ENCODE results near the gene CISH.

The CISH gene

DNA sequence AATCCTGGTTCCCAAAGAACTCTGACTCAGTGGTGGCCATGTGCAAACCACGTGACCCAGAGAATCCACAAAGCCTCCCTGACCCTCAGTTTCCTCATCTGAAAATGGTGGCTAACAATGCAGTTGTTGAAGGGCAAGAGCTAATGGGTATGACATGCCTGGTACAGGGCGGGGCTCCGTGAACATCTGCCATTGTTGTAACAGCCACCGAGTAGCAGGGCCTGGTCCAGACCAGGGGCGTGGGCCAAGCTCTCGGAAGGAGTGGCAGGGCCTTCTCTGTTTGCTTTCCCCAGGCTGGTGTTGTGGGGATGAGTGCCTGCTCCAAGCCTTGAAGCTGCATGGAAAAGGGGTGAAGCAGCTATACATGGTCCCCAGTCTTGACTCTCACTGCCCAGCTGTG lies 18.8 kb upstream of the CISH start:
- Histone ChIP-seq H3K4me3 (no peak overlapping the region), H3K27ac (no peak overlapping the region)
- no peak for DNase-seq (ENCODE audit: low spot score)
- TF ChIP-seq, protein P1, sequence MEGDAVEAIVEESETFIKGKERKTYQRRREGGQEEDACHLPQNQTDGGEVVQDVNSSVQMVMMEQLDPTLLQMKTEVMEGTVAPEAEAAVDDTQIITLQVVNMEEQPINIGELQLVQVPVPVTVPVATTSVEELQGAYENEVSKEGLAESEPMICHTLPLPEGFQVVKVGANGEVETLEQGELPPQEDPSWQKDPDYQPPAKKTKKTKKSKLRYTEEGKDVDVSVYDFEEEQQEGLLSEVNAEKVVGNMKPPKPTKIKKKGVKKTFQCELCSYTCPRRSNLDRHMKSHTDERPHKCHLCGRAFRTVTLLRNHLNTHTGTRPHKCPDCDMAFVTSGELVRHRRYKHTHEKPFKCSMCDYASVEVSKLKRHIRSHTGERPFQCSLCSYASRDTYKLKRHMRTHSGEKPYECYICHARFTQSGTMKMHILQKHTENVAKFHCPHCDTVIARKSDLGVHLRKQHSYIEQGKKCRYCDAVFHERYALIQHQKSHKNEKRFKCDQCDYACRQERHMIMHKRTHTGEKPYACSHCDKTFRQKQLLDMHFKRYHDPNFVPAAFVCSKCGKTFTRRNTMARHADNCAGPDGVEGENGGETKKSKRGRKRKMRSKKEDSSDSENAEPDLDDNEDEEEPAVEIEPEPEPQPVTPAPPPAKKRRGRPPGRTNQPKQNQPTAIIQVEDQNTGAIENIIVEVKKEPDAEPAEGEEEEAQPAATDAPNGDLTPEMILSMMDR (IDR thresholded peaks at IDR 0.05) = no peak

DNA sequence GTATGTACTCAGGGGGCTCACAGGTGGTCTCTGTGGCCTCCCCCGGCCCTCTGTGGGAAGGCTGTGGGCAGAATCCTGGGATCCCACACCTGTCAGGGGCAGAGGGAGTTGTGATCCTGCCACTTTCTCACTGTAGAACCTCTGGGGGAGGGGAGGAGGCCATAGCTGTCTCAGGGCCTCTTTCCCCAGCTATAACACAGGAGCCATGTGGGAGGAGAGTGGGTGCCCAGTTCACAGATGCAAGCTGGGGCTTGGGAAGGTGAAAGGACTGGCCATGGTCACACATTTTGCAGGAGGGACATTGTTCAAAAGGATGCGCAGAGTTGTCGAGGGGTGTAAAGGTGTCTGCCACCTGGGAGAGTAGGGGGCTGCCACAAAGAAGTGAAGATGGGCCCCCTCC lies 17.0 kb upstream of the CISH start:
- TF ChIP-seq, protein P1 (IDR thresholded peaks at IDR 0.05) = no peak
- H3K4me3 ChIP-seq = no peak overlapping the region
- DNase-seq (ENCODE audit: low spot score) = no peak
- no peak overlapping the region for H3K27ac ChIP-seq

DNA sequence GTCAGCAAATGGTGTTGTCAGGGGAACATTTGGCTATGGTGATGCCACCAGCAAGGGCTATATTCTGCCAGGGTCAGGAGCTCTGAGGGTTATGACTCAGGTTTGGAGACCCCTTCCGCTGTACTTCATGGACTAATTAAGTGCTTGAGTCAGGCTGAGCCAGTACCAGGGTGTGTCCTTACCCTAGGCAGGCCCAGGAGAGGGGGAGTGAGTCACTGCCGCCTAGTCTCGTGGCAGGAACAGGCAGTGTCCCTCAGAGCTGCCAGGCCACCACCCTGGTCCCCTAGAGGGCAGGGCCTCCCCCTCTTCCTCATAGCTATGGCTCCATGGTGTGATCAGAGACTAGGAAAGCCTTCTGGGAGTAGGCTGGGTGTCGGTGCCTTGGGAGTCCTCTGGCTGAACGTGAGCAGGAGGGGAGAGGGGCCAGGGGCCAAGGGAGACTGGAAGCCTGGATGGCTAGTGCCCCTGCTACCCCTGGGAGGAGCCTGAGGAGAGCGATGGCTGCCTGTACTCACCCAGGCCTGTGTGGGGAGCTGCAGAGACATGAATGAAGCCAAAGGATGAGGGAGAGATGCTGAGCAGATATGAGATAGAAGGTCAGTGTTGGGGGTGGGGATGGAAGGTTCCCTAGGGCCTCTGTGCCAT lies 16.0 kb upstream of the CISH start:
- Histone ChIP-seq H3K4me3 (no peak overlapping the region), H3K27ac (peak overlapping the region in 1 of 2 donors; percentile 65)
- DNase-seq (ENCODE audit: low spot score) = no peak

GRCh38 chr3:50626401-50626800 lies 14.8 kb upstream of the CISH start:
- H3K27ac ChIP-seq = peak overlapping the region in 1 of 2 donors; percentile 7
- no peak for DNase-seq (ENCODE audit: low spot score)
- no peak overlapping the region for H3K4me3 ChIP-seq
- TF ChIP-seq, protein P1 (IDR thresholded peaks at IDR 0.05) = no peak

More for the DNA sequence above, 16.0 kb upstream of the CISH start:
- TF ChIP-seq, protein P1 (IDR thresholded peaks at IDR 0.05) = no peak

DNA sequence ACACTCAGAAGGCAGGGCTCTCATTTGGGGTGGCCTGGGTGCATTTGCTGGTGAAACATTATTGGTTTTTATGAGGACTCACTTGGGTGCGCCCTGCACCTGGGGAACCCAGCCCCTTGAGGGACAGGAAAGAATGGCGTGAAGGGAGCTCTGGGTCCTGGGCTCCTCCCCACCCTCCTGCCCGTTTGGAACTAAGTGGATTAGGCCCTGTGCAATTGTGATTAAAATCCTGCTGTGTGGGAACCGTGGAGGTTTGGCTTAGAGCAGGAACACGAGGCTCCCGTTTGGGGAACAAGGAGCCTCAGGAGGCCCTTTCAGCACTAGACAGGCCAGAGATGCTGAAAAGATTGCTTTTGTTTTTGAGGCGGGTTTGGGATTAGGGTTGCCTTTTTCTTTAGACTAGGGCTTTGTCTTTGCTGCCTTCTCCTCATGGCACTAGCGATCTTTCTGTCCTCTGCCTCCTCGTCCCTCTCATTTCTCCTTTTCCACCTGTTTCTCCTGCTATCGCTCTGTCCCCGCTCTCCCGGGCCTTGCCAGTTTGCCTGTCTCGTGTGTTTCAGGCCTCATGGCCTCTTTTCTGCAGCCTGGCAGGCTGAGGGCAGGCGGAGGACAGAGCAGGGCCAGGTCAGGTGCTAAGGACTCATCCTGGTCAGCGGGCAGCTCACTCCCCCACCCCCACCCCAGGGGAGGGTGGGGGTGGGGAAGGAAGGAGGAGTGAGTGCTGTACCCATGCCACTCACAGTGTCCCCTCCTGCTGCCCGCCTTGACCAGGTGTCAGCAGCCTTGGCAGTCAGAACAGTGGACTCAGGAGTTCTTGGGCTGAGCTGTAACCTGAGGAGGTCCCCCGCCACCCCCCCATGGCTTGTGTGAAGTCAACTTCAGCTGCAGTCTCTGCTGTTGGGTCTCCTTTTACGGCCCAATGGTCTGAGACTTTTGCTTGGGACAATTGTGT lies 13.9 kb upstream of the CISH start:
- no peak overlapping the region for H3K4me3 ChIP-seq
- H3K27ac ChIP-seq = peak overlapping the region in 1 of 2 donors; percentile 7
- TF ChIP-seq, protein P1 (IDR thresholded peaks at IDR 0.05) = no peak
- no peak for DNase-seq (ENCODE audit: low spot score)

- Histone ChIP-seq H3K27ac (peak overlapping the region in 1 of 2 donors; percentile 51), H3K4me3 (no peak overlapping the region)
These were observed 13.1 kb upstream of the CISH start for GRCh38 chr3:50624634-50625033.

More at GRCh38 chr3:50624634-50625033, 13.1 kb upstream of the CISH start:
- no peak for DNase-seq (ENCODE audit: low spot score)
- TF ChIP-seq, protein P1 (IDR thresholded peaks at IDR 0.05) = no peak

Data from coronary artery (tissue), 2 donors.